Left kidney (tissue), 2 donors: Measurements from ENCODE around the gene FBXO11. TPM values are rescaled to one million over a fixed set of nuclear protein-coding genes. Genes with fewer than 3 reads are reported as not detected.
"Not testable (repeated sequence)": the region's sequence is repeated elsewhere in the genome, so short reads cannot be mapped to it uniquely, and the experiment has no call there.

ENCODE experiments used
- DNase-seq: peaks from one replicate; pipeline ENCODE4 v3.0.0-alpha.2; 2013
- polyA plus RNA-seq: library from polyadenylated mRNA; unstranded; fragments of 120-200 nt; gene quantifications from one replicate; pipeline ENCODE4 v1.2.1, GENCODE V29; 2013; ENCODE audit not compliant: insufficient read length

Gene FBXO11
- polyA plus RNA-seq, 1 donor = 106 TPM

GRCh38 chr2:47899915-47900816 is 6.1 kb downstream of the FBXO11 start:
- DNase-seq = no peak

GRCh38 chr2:47897883-47898731 is 8.2 kb downstream of the FBXO11 start:
- no peak for DNase-seq

GRCh38 chr2:47897191-47897882 is 9.0 kb downstream of the FBXO11 start:
- DNase-seq = not testable (repeated sequence)

GRCh38 chr2:47896450-47896968 is 9.8 kb downstream of the FBXO11 start:
- DNase-seq = no peak

- no peak for DNase-seq
Observed at GRCh38 chr2:47893771-47894170, 12.5 kb downstream of the FBXO11 start.

GRCh38 chr2:47892338-47892730 is 14.0 kb downstream of the FBXO11 start:
- no peak for DNase-seq

GRCh38 chr2:47891369-47892337 is 14.6 kb downstream of the FBXO11 start:
- no peak for DNase-seq

GRCh38 chr2:47890711-47891368 is 15.5 kb downstream of the FBXO11 start:
- no peak for DNase-seq

- DNase-seq = no peak
Observed at GRCh38 chr2:47888581-47889280, 17.6 kb downstream of the FBXO11 start.

- no peak for DNase-seq
Observed at GRCh38 chr2:47876912-47877311, 29.4 kb downstream of the FBXO11 start.

- no peak for DNase-seq
Observed at GRCh38 chr2:47872941-47873340, 33.4 kb downstream of the FBXO11 start.

- no peak for DNase-seq
Observed at GRCh38 chr2:47870641-47871540, 35.4 kb downstream of the FBXO11 start.

GRCh38 chr2:47869859-47870595 is 36.3 kb downstream of the FBXO11 start:
- no peak for DNase-seq

- no peak for DNase-seq
Observed at GRCh38 chr2:47868611-47869352, 37.5 kb downstream of the FBXO11 start.

- DNase-seq = peak; percentile 21
Observed at GRCh38 chr2:47867205-47867604, 39.1 kb downstream of the FBXO11 start.

- no peak for DNase-seq
Observed at GRCh38 chr2:47864566-47864965, 41.7 kb downstream of the FBXO11 start.

- DNase-seq = no peak
Observed at GRCh38 chr2:47862949-47863348, 43.3 kb downstream of the FBXO11 start.
